Measurements from ENCODE around the gene SLC24A3.

DNA sequence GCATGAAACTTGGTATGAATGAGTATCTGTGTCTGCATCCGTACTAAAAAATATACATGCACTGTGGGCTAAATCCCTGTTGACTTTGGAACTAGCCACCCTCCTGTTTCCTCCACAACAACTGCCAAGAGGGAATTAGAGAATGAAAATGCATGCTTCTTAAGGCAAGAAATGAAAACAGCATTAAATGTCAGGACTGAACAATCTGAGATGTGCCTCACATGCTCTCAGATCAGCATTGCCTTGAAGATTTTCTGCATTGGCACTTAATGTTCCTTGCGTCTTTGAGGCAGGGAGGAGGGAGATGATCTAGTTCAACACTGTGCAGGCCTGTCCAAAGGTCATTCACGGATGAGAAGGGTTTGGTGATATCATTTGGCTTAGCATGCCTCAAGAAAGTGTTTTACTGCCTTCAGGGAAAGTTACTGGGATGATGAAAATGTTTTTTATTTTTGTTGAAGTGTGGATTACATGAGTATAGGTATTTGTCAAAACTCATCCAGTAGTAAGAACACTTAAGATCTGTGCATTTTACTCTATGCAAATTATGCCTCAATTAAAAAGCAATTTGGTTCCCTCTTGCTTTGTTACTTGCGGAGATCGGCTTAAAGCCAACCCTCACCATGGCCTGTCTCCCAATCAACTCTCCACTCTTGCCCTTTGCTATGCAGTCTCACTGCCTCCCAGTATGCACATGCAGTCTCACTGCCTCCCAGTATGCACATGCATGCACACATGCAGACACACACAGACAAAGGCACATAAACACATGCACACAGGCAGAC, 498.1 kb downstream of the SLC24A3 start:
- TF ChIP-seq, protein P1, sequence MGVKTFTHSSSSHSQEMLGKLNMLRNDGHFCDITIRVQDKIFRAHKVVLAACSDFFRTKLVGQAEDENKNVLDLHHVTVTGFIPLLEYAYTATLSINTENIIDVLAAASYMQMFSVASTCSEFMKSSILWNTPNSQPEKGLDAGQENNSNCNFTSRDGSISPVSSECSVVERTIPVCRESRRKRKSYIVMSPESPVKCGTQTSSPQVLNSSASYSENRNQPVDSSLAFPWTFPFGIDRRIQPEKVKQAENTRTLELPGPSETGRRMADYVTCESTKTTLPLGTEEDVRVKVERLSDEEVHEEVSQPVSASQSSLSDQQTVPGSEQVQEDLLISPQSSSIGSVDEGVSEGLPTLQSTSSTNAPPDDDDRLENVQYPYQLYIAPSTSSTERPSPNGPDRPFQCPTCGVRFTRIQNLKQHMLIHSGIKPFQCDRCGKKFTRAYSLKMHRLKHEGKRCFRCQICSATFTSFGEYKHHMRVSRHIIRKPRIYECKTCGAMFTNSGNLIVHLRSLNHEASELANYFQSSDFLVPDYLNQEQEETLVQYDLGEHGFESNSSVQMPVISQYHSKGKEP (tag by site-specific recombination; IDR thresholded peaks at IDR 0.05), result no peak
- TF ChIP-seq, protein P2, sequence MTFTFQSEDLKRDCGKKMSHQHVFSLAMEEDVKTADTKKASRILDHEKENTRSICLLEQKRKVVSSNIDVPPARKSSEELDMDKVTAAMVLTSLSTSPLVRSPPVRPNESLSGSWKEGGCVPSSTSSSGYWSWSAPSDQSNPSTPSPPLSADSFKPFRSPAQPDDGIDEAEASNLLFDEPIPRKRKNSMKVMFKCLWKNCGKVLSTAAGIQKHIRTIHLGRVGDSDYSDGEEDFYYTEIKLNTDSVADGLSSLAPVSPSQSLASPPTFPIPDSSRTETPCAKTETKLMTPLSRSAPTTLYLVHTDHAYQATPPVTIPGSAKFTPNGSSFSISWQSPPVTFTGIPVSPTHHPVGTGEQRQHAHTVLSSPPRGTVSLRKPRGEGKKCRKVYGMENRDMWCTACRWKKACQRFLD (tag by site-specific recombination; IDR thresholded peaks at IDR 0.05), result no peak
- TF ChIP-seq TCF7L2 (IDR thresholded peaks at IDR 0.05; ENCODE audit: borderline replicate concordance, low read depth, low read length), result no peak
- TF ChIP-seq KLF10 (tag by site-specific recombination; IDR thresholded peaks at IDR 0.05), result no peak
